Stomach (tissue), 9 donors: ENCODE measurements around the gene INSIG1. TPM values are rescaled to one million over a fixed set of nuclear protein-coding genes. Genes with fewer than 3 reads are reported as not detected.

Experiments used
- DNase-seq, 2 donors: peaks; one replicate each; pipeline versions ENCODE4 v3.0.0 to v3.0.0-alpha.2; 2013 to 2019
- H3K27ac ChIP-seq, 5 donors: fragments of 200-600 bp in 4 of 5; sonication (generic) in 4 of 5; one replicate each; pipeline ENCODE4 v1.5.1; 2013 to 2019; ENCODE audit warnings: mild to moderate bottlenecking in 1 of 5, moderate library complexity in 1 of 5
- H3K27me3 ChIP-seq, 3 donors: fragments of 200-600 bp; sonication (generic); one replicate each; pipeline ENCODE4 v1.5.1; 2017 to 2019; ENCODE audit warnings: mixed run types in 1 of 3
- H3K36me3 ChIP-seq, 4 donors: fragments of 200-600 bp; sonication (generic); 1 replicate in 3 of 4; 2 replicates in 1 of 4; pipeline ENCODE4 v1.5.1; 2016 to 2019
- H3K4me1 ChIP-seq, 4 donors: fragments of 200-600 bp; sonication (generic); one replicate each; pipeline ENCODE4 v1.5.1; 2016 to 2019
- H3K4me3 ChIP-seq, 4 donors: fragments of 200-600 bp; sonication (generic) in 3 of 4; one replicate each; pipeline ENCODE4 v1.5.1; 2016 to 2019; ENCODE audit warnings: mild to moderate bottlenecking in 1 of 4
- H3K9me3 ChIP-seq, 4 donors: fragments of 200-600 bp; sonication (generic); one replicate each; pipeline ENCODE4 v1.5.1; 2016 to 2019
- CTCF ChIP-seq, 7 experiments: fragments of 450-650 bp in 4 of 7; fragments of 200-600 bp in 3 of 7; sonication (generic) in 3 of 7; IDR thresholded peaks; one replicate each; pipeline ENCODE4 v1.5.1; 2016 to 2019; ENCODE audit warnings: antibody characterized with exemption in 7 of 7, control low read depth in 2 of 7, mild to moderate bottlenecking in 1 of 7
- EP300 ChIP-seq: sonication (generic); formaldehyde crosslinking; IDR thresholded peaks from one replicate; pipeline ENCODE4 v1.6.1; 2017; ENCODE audit warnings: antibody characterized with exemption
- POLR2A ChIP-seq, 4 donors: fragments of 450-650 bp; IDR thresholded peaks; one replicate each; pipeline ENCODE4 v1.6.1; 2016; ENCODE audit warnings: antibody characterized with exemption in 4 of 4, control low read depth in 2 of 4, mild to moderate bottlenecking in 1 of 4, moderate library complexity in 1 of 4
- POLR2AphosphoS5 ChIP-seq, 3 donors: sonication (generic); formaldehyde crosslinking; IDR thresholded peaks; one replicate each; pipeline ENCODE4 v1.6.1; 2016; ENCODE audit warnings: antibody characterized with exemption in 3 of 3
- WGBS, 5 donors: extraction: QIAGEN DNeasy Blood & Tissue Kit in 3 of 5; methylation state at CpG; one replicate each; pipeline versions ENCODE4 v1.1.5 to v1.1.7; 2013 to 2018; 5-methylcytosine and 5-hydroxymethylcytosine counted together
- intact Hi-C: fragments of 100-400 bp; cut with DNase I; formaldehyde crosslinking; loops from one replicate; pipeline ENCODE4 v1.15.1; 2023; ENCODE audit warnings: low total_unique reads
- polyA plus RNA-seq, 3 donors: library from polyadenylated mRNA; stranded (reverse); fragments of 200-250 nt; gene quantifications; one replicate each; pipeline ENCODE4 v1.2.3, GENCODE V29; 2013
- total RNA-seq, 5 donors: library from RNA; depleted of rRNA; stranded (reverse); fragments of >200 nt; gene quantifications; one replicate each; pipeline versions ENCODE4 v1.1.0 to v1.2.3, GENCODE V29; 2014 to 2016
- donor health status: healthy with polysubstance abuse.
- donor health status: Bipolar disorder and iron deficiency.
- donor health status: healthy.

Gene INSIG1
- total and polyA plus RNA-seq, 8 donors, result 9.9 to 65.2 (median 34.2) TPM

- Histone ChIP-seq H3K27ac (peak overlapping the region; percentile 91 to 98 (median 93)), H3K36me3 (peaks cover 0 to 9% (median 0%) of the 10 kb centered on the region in 4 donors), H3K9me3 (no peaks in the 10 kb centered on the region), H3K4me1 (peaks cover 14 to 48% (median 38%) of the 10 kb centered on the region in 4 donors), H3K27me3 (no peaks in the 10 kb centered on the region), H3K4me3 (peak overlapping the region; percentile 75 to 94 (median 82))
- DNase-seq, result peak; percentile 58 to 80
- 0 to 1% (median 1%) methylated on average over 17 to 57 of the region's 57 CpGs for WGBS, 5 donors
- intact Hi-C loops, result no loop called here
- peak in 2 of 7 experiments; percentile 18 to 56 for TF ChIP-seq CTCF (IDR thresholded peaks at IDR 0.05)
- no peak for TF ChIP-seq EP300
- peak in 1 of 3 donors; percentile 53 for TF ChIP-seq POLR2AphosphoS5 (IDR thresholded peaks at IDR 0.05)
These were observed 726 bp upstream of the INSIG1 start for GRCh38 chr7:155296788-155297516.

- Histone ChIP-seq H3K4me3 (peak overlapping the region; percentile 75 to 94 (median 82)), H3K4me1 (peaks cover 14 to 62% (median 45%) of the 10 kb centered on the region in 4 donors), H3K9me3 (no peaks in the 10 kb centered on the region), H3K36me3 (peaks cover 4 to 18% (median 12%) of the 10 kb centered on the region in 4 donors), H3K27ac (peak overlapping the region; percentile 94 to 99 (median 97)), H3K27me3 (no peaks in the 10 kb centered on the region)
- WGBS, 5 donors, result 0 to 1% (median 0%) methylated on average over 22 to 34 of the region's 34 CpGs
- intact Hi-C loops, result no loop called here
- peak in 1 of 2 donors; percentile 61 for DNase-seq
- TF ChIP-seq POLR2A (IDR thresholded peaks at IDR 0.05), result no peak
- no peak for TF ChIP-seq CTCF (IDR thresholded peaks at IDR 0.05)
- no peak for TF ChIP-seq POLR2AphosphoS5 (IDR thresholded peaks at IDR 0.05)
- no peak for TF ChIP-seq EP300
These were observed 683 bp downstream of the INSIG1 start for GRCh38 chr7:155298288-155298833.

GRCh38 chr7:155298834-155299534 lies 1.3 kb downstream of the INSIG1 start:
- no peaks in the 10 kb centered on the region for H3K27me3 ChIP-seq
- H3K27ac ChIP-seq, result peak overlapping the region; percentile 94 to 99 (median 97)
- peak; percentile 94 to 97 for DNase-seq
- peaks cover 7 to 24% (median 18%) of the 10 kb centered on the region in 4 donors for H3K36me3 ChIP-seq
- TF ChIP-seq CTCF (IDR thresholded peaks at IDR 0.05), result peak in 1 of 7 experiments; percentile 7
- peak in 2 of 4 donors; percentile 11 to 30 for TF ChIP-seq POLR2A (IDR thresholded peaks at IDR 0.05)
- TF ChIP-seq POLR2AphosphoS5 (IDR thresholded peaks at IDR 0.05), result peak; percentile 28 to 77 (median 64)
- TF ChIP-seq EP300, result no peak
- no peaks in the 10 kb centered on the region for H3K9me3 ChIP-seq
- peaks cover 14 to 66% (median 48%) of the 10 kb centered on the region in 4 donors for H3K4me1 ChIP-seq
- intact Hi-C loops, result no loop called here
- WGBS, 5 donors, result 0 to 1% (median 0%) methylated on average over 24 to 27 of the region's 27 CpGs
- peak overlapping the region; percentile 75 to 94 (median 82) for H3K4me3 ChIP-seq

GRCh38 chr7:155299535-155300202 lies 2.0 kb downstream of the INSIG1 start:
- peaks cover 14 to 66% (median 48%) of the 10 kb centered on the region in 4 donors for H3K4me1 ChIP-seq
- peak overlapping the region; percentile 75 to 94 (median 82) for H3K4me3 ChIP-seq
- H3K36me3 ChIP-seq, result peaks cover 10 to 31% (median 25%) of the 10 kb centered on the region in 4 donors
- DNase-seq, result peak in 1 of 2 donors; percentile 58
- WGBS, 5 donors, result 14 to 36% (median 27%) methylated on average over 8 of the region's 8 CpGs
- TF ChIP-seq CTCF (IDR thresholded peaks at IDR 0.05), result no peak
- no peak for TF ChIP-seq POLR2AphosphoS5 (IDR thresholded peaks at IDR 0.05)
- no peak for TF ChIP-seq POLR2A (IDR thresholded peaks at IDR 0.05)
- intact Hi-C loops, result no loop called here
- no peaks in the 10 kb centered on the region for H3K9me3 ChIP-seq
- no peaks in the 10 kb centered on the region for H3K27me3 ChIP-seq
- H3K27ac ChIP-seq, result peak overlapping the region; percentile 94 to 99 (median 97)
